Fibroblast of the aortic adventitia (primary cell): ENCODE measurements around the gene CCDC6. TPM values are rescaled to one million over a fixed set of nuclear protein-coding genes. Genes with fewer than 3 reads are reported as not detected.
"Not testable (repeated sequence)": the region's sequence is repeated elsewhere in the genome, so short reads cannot be mapped to it uniquely, and the experiment has no call there.

Experiments used
- DNase-seq: peaks from one replicate; pipeline ENCODE4 v3.0.0-alpha.2; 2010; ENCODE audit warnings: low read depth
- H3K4me3 ChIP-seq: 2 replicates; pipeline ENCODE4 v1.5.1; 2011; ENCODE audit warnings: low read depth, mild to moderate bottlenecking, control low read depth, low read length, moderate library complexity
- CTCF ChIP-seq: IDR thresholded peaks from 2 replicates; pipeline ENCODE4 v1.5.1; 2011; ENCODE audit warnings: mild to moderate bottlenecking, low read length, control low read depth, inconsistent platforms; ENCODE audit not compliant: insufficient read depth
- total RNA-seq: library from RNA; depleted of rRNA; stranded (reverse); fragments of >200 nt; gene quantifications from 2 replicates; pipeline ENCODE4 v1.2.3, GENCODE V29; 2012; ENCODE audit warnings: low replicate concordance

The CCDC6 gene
- total RNA-seq, 1 donor, result 44.1 TPM

GRCh38 chr10:59748834-59749233 is 157.5 kb downstream of the CCDC6 start:
- DNase-seq, result no peak
- no peak overlapping the region for H3K4me3 ChIP-seq
- no peak for TF ChIP-seq CTCF

GRCh38 chr10:59745163-59745650 is 161.1 kb downstream of the CCDC6 start:
- no peak overlapping the region for H3K4me3 ChIP-seq
- no peak for DNase-seq
- no peak for TF ChIP-seq CTCF

- not testable (repeated sequence) for DNase-seq, H3K4me3 ChIP-seq
These were observed 161.6 kb downstream of the CCDC6 start for GRCh38 chr10:59744762-59745161.

- not testable (repeated sequence) for DNase-seq
These were observed 162.2 kb downstream of the CCDC6 start for GRCh38 chr10:59744156-59744555.

GRCh38 chr10:59741583-59741982 is 164.8 kb downstream of the CCDC6 start:
- no peak for DNase-seq
- no peak overlapping the region for H3K4me3 ChIP-seq
- TF ChIP-seq CTCF, result no peak

More at GRCh38 chr10:59744156-59744555, 162.2 kb downstream of the CCDC6 start:
- not testable (repeated sequence) for H3K4me3 ChIP-seq

GRCh38 chr10:59741048-59741447 is 165.3 kb downstream of the CCDC6 start:
- DNase-seq, result no peak
- no peak overlapping the region for H3K4me3 ChIP-seq
- TF ChIP-seq CTCF, result no peak

Other genes starting within 250 kb of the CCDC6 start
- gene SLC16A9, start 196.7 kb downstream of the CCDC6 start, total RNA-seq, result 0.25 and 1.5 TPM in 2 replicates
- not detected in 2 replicates for gene MRLN, start 153.1 kb downstream of the CCDC6 start, total RNA-seq